ENCODE data around the gene HTRA1.

Gene HTRA1

DNA sequence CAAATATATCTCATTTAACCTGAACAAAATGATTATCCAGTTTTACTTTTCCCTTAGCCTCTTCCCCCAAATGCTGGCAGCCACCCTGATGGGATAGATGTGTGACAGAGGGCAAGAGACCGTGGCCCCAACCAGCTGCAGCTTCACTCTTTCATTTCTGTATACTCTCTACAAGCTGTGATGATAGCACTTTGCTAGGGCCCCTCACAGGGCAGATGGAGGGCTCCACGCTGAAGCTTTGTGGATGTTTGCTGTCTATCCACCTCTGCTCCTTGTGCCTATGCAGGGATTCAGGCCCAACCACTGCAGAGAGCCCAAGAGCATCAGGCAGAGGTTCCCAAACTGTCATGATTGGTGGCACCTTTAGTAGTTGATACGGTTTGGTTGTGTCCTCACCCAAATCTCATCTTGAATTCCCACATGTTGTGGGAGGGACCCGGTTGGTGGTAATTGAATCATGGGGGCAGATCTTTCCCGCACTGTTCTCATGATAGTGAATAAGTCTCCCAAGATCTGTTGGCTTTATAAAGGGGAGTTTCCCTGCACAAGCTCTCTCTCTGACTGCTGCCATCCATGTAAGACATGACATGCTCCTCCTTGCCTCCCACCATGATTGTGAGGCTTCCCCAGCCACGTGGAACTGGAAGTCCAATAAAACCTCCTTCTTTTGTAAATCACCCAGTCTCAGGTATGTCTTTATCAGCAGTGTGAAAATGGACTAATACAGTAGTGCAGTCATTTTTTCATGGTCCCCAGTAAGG is 20.1 kb downstream of the HTRA1 start:
- H3K27me3 ChIP-seq (ENCODE audit: control insufficient read depth in 5 of 5, insufficient read depth in 4 of 5, low read length in 5 of 5) = no peaks in the 10 kb centered on the region
- H3K36me3 ChIP-seq (ENCODE audit: control insufficient read depth in 5 of 5, insufficient read depth in 5 of 5, low read length in 5 of 5) = no peaks in the 10 kb centered on the region
- H3K9me3 ChIP-seq (ENCODE audit: control insufficient read depth in 5 of 5, low read length in 5 of 5) = no peaks in the 10 kb centered on the region
- no peak overlapping the region for H3K9ac ChIP-seq (ENCODE audit: low read length in 5 of 5)
- peaks cover 9 to 22% (median 20%) of the 10 kb centered on the region in 5 donors for H3K4me1 ChIP-seq (ENCODE audit: control insufficient read depth in 5 of 5, insufficient read depth in 5 of 5, low read length in 5 of 5)
- H3K4me3 ChIP-seq (ENCODE audit: low read depth in 1 of 5, low read length in 5 of 5) = peak overlapping the region in 1 of 5 donors; percentile 10
- H3K27ac ChIP-seq (ENCODE audit: low read depth, low read length) = no peak overlapping the region

DNA sequence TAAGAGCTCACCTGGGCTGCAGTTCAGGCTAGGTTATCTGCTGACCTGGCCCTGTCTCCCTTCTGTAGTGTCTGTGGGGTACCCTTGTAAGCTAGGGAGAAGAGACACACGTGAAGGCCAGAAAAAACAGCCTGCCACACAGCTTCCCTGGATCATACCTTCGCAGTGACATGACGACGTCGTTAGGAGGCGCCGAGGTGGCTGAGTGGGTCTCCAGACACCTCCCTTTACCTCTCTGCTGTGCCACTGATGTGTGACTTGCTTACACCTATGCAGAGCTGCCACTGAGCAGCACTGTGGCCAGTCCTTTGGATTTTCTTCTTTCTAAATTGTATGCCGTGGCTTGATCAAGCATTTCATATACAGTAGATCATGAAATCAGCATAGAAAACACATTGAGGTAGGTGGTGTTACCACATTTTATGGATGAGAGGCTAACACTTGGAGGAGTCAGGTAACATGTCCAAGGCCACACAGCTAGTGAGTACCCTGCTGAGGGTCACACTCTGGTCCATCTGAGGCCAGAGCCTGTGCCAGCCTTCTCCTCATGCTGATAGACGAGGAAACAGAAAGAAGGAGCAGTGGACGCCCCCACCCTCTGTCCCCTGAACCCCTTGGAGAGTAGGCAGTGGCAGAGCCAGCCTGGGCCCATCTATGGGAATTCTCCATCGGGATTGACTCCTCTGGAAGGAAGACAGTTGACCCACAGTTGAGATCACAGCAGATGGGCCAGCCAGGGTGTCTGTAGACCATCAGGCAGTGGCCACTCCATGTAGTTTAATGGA is 23.1 kb downstream of the HTRA1 start:
- Histone ChIP-seq H3K9me3 (ENCODE audit: control insufficient read depth in 5 of 5, low read length in 5 of 5) (no peaks in the 10 kb centered on the region), H3K4me3 (ENCODE audit: low read depth in 1 of 5, low read length in 5 of 5) (no peak overlapping the region), H3K9ac (ENCODE audit: low read length in 5 of 5) (no peak overlapping the region), H3K27me3 (ENCODE audit: control insufficient read depth in 5 of 5, insufficient read depth in 4 of 5, low read length in 5 of 5) (no peaks in the 10 kb centered on the region), H3K27ac (ENCODE audit: low read depth, low read length) (no peak overlapping the region), H3K36me3 (ENCODE audit: control insufficient read depth in 5 of 5, insufficient read depth in 5 of 5, low read length in 5 of 5) (peaks cover 0 to 5% (median 4%) of the 10 kb centered on the region in 5 donors), H3K4me1 (ENCODE audit: control insufficient read depth in 5 of 5, insufficient read depth in 5 of 5, low read length in 5 of 5) (peaks cover 17 to 32% (median 27%) of the 10 kb centered on the region in 5 donors)

DNA sequence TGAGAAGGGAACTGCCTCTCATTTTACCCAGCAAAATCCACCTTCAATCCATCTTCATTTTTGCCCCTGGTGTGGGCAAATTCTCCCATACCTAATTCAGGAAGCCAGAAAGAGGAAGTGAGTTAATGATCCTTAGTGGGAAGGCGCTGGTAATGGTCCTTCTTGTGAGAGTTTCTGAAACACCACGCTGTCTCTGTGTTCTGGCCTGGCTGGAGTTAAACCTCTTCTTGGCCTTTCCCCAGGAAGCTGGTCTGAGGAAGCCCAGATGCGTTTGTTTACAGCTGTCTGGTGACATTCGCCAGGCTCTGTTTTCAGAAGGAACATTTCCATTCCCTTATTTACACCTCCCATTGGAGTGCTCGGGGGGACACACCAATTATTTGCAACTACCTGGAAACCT is 24.3 kb downstream of the HTRA1 start:
- Histone ChIP-seq H3K27ac (ENCODE audit: low read depth, low read length) (no peak overlapping the region), H3K4me1 (ENCODE audit: control insufficient read depth in 5 of 5, insufficient read depth in 5 of 5, low read length in 5 of 5) (peaks cover 17 to 32% (median 27%) of the 10 kb centered on the region in 5 donors), H3K27me3 (ENCODE audit: control insufficient read depth in 5 of 5, insufficient read depth in 4 of 5, low read length in 5 of 5) (no peaks in the 10 kb centered on the region), H3K9ac (ENCODE audit: low read length in 5 of 5) (peak overlapping the region in 2 of 5 donors; percentile 33 to 62), H3K36me3 (ENCODE audit: control insufficient read depth in 5 of 5, insufficient read depth in 5 of 5, low read length in 5 of 5) (peaks cover 3 to 16% (median 11%) of the 10 kb centered on the region in 5 donors), H3K4me3 (ENCODE audit: low read depth in 1 of 5, low read length in 5 of 5) (peak overlapping the region in 2 of 5 donors; percentile 2 to 26), H3K9me3 (ENCODE audit: control insufficient read depth in 5 of 5, low read length in 5 of 5) (no peaks in the 10 kb centered on the region)

DNA sequence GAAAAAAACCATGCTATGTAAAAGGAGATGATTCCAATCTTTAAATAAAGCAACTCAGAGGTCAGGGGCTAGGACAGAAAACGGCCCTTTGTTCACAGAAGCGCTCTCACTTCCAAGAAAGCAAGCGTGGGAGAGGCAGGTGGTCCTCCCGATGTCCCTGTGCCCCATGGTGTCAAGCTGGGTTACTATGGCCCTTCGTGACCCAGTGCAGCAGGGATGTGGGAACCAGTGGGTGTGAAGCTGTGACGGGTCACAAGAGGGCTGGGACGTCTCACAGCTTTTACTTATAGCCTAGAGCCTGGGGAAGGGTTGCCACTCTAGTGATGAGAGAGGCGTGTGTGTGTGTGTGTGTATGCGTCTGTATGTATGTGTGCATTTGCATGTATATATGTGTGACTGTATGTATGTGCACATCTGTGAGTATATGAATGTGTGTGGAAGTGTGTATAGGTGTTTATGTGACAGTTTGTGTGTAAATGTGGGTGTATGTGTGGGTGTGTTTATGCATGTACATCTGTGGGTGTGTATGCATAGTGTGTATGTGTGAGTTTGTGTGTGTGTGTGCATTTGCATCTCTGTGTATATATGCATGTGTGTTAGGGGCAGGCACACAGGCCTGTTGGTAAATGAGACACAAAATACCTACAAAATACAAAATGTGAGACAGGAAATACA is 25.2 kb downstream of the HTRA1 start:
- no peaks in the 10 kb centered on the region for H3K27me3 ChIP-seq (ENCODE audit: control insufficient read depth in 5 of 5, insufficient read depth in 4 of 5, low read length in 5 of 5)
- H3K36me3 ChIP-seq (ENCODE audit: control insufficient read depth in 5 of 5, insufficient read depth in 5 of 5, low read length in 5 of 5) = peaks cover 3 to 24% (median 15%) of the 10 kb centered on the region in 5 donors
- peak overlapping the region in 1 of 5 donors; percentile 7 for H3K9ac ChIP-seq (ENCODE audit: low read length in 5 of 5)
- H3K4me3 ChIP-seq (ENCODE audit: low read depth in 1 of 5, low read length in 5 of 5) = no peak overlapping the region
- H3K9me3 ChIP-seq (ENCODE audit: control insufficient read depth in 5 of 5, low read length in 5 of 5) = no peaks in the 10 kb centered on the region
- H3K4me1 ChIP-seq (ENCODE audit: control insufficient read depth in 5 of 5, insufficient read depth in 5 of 5, low read length in 5 of 5) = peaks cover 17 to 29% (median 25%) of the 10 kb centered on the region in 5 donors
- no peak overlapping the region for H3K27ac ChIP-seq (ENCODE audit: low read depth, low read length)

DNA sequence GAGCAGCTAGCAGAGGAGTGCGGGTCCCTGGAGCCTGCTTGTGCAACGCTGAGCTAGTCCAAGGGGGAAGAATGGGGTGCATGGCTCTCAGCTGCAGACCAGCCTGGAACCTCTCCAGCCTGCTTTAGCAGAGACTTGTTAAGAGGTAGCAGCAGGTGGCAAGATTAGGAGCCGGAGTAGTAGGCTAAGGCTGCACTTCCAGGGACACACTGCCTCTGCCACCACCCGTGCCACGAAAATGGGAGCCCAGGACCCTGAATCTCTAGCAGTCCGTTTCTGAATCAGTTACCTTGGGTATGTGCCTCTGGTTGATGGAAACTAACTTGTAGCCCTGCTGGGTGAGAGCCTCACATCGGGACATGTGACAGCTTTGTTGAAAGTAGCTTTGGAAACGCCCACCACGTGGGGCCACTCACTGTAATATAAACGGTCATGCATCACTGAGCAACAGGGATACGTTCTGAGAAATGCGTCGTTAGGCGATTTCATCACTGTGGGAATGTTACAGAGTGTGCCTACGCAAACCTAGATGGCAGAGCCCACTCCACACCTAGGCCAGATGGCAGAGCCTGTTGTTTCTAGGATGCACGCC is 25.9 kb downstream of the HTRA1 start:
- peaks cover 17 to 29% (median 26%) of the 10 kb centered on the region in 5 donors for H3K4me1 ChIP-seq (ENCODE audit: control insufficient read depth in 5 of 5, insufficient read depth in 5 of 5, low read length in 5 of 5)
- H3K36me3 ChIP-seq (ENCODE audit: control insufficient read depth in 5 of 5, insufficient read depth in 5 of 5, low read length in 5 of 5) = peaks cover 3 to 25% (median 15%) of the 10 kb centered on the region in 5 donors
- H3K4me3 ChIP-seq (ENCODE audit: low read depth in 1 of 5, low read length in 5 of 5) = no peak overlapping the region
- no peaks in the 10 kb centered on the region for H3K9me3 ChIP-seq (ENCODE audit: control insufficient read depth in 5 of 5, low read length in 5 of 5)
- peak overlapping the region in 1 of 5 donors; percentile 7 for H3K9ac ChIP-seq (ENCODE audit: low read length in 5 of 5)
- no peak overlapping the region for H3K27ac ChIP-seq (ENCODE audit: low read depth, low read length)
- H3K27me3 ChIP-seq (ENCODE audit: control insufficient read depth in 5 of 5, insufficient read depth in 4 of 5, low read length in 5 of 5) = no peaks in the 10 kb centered on the region

DNA sequence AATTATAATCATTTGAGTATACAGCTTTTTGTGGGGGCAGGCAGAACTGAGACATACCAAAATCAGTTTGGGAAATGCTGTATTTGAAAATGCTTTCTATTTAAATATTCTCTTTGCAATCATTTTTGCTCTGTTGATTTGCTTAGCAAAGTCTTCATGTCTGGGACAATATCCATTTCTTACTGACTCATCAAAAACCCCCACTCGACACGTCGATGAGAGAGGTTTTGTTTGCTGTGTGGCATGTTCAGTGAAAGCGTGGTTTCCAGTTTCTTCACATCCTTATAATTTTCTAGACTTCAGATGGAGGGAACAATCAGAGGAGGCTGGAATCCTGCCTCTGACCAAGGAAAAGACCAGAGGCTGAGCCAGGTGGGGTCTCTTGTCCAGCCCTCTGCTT is 28.9 kb downstream of the HTRA1 start:
- H3K36me3 ChIP-seq (ENCODE audit: control insufficient read depth in 5 of 5, insufficient read depth in 5 of 5, low read length in 5 of 5) = peaks cover 3 to 30% (median 17%) of the 10 kb centered on the region in 5 donors
- H3K27ac ChIP-seq (ENCODE audit: low read depth, low read length) = no peak overlapping the region
- no peaks in the 10 kb centered on the region for H3K9me3 ChIP-seq (ENCODE audit: control insufficient read depth in 5 of 5, low read length in 5 of 5)
- no peak overlapping the region for H3K4me3 ChIP-seq (ENCODE audit: low read depth in 1 of 5, low read length in 5 of 5)
- peaks cover 27 to 56% (median 52%) of the 10 kb centered on the region in 5 donors for H3K4me1 ChIP-seq (ENCODE audit: control insufficient read depth in 5 of 5, insufficient read depth in 5 of 5, low read length in 5 of 5)
- no peaks in the 10 kb centered on the region for H3K27me3 ChIP-seq (ENCODE audit: control insufficient read depth in 5 of 5, insufficient read depth in 4 of 5, low read length in 5 of 5)
- no peak overlapping the region for H3K9ac ChIP-seq (ENCODE audit: low read length in 5 of 5)

DNA sequence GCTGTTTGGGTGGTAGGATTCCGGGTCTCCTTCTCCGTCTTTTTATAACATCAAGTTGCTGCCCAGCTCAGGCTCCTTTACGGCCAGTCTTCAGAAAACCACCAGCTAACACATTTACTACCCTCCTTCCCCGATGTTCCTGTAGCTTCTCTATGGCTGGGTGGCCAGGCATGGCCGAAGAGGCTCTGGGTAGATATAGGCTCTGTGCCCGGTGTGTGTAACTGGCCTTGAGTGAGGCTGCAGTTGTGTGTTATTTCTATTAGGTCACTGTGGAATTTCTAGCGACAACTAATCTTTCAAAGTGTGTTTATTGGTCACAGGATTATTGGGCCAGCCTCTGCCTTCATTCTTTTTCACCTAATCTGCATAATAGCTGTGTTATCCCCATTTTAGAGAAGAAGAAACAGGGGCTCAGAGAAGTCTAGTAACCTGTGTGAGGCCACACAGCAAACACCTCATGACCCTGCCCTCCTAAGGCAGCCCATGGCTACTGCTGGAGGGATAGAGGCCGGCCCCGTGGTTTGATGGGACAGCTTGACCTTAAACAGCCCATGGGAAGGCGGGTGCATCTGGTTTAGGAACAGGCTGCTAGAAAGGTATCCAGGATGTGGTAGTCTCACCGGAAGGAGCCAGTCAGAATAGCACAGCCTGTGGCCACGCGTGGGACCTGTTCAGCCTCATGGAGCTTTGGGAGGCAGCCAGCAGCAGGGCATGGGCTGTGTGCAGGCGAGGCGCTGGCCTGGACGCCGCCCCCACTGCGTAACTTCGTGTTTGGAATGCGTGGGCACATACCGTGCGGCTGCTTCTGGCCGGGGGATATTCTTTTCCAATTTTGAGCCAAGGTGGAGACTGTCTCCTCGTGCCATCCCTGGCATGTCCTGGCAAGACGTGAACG is 29.7 kb downstream of the HTRA1 start:
- Histone ChIP-seq H3K4me3 (ENCODE audit: low read depth in 1 of 5, low read length in 5 of 5) (no peak overlapping the region), H3K9me3 (ENCODE audit: control insufficient read depth in 5 of 5, low read length in 5 of 5) (no peaks in the 10 kb centered on the region), H3K27ac (ENCODE audit: low read depth, low read length) (no peak overlapping the region), H3K4me1 (ENCODE audit: control insufficient read depth in 5 of 5, insufficient read depth in 5 of 5, low read length in 5 of 5) (peaks cover 23 to 56% (median 52%) of the 10 kb centered on the region in 5 donors), H3K36me3 (ENCODE audit: control insufficient read depth in 5 of 5, insufficient read depth in 5 of 5, low read length in 5 of 5) (peaks cover 3 to 30% (median 17%) of the 10 kb centered on the region in 5 donors), H3K9ac (ENCODE audit: low read length in 5 of 5) (no peak overlapping the region), H3K27me3 (ENCODE audit: control insufficient read depth in 5 of 5, insufficient read depth in 4 of 5, low read length in 5 of 5) (no peaks in the 10 kb centered on the region)

DNA sequence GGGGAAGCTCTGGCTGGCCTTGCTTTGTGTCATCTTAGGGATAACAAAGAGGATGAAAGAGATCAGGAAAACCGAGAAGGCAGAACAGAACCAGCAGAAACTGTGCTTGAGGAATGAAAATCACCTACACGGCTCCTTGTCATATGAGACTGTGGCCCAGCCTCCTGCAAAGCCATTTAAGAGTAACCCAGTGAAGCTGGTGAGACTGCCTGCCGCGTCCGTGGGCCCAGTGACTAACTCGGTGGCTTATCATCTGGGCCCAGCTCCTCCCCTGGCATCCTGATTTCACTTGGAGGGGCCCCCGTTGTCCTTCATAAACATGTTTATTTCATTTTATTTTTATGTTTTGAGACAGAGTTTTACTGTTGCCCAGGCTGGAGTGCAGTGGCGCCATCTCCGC is 30.7 kb downstream of the HTRA1 start:
- H3K4me3 ChIP-seq (ENCODE audit: low read depth in 1 of 5, low read length in 5 of 5) = no peak overlapping the region
- H3K27me3 ChIP-seq (ENCODE audit: control insufficient read depth in 5 of 5, insufficient read depth in 4 of 5, low read length in 5 of 5) = no peaks in the 10 kb centered on the region
- peaks cover 18 to 46% (median 45%) of the 10 kb centered on the region in 5 donors for H3K4me1 ChIP-seq (ENCODE audit: control insufficient read depth in 5 of 5, insufficient read depth in 5 of 5, low read length in 5 of 5)
- H3K27ac ChIP-seq (ENCODE audit: low read depth, low read length) = no peak overlapping the region
- H3K36me3 ChIP-seq (ENCODE audit: control insufficient read depth in 5 of 5, insufficient read depth in 5 of 5, low read length in 5 of 5) = peaks cover 3 to 30% (median 17%) of the 10 kb centered on the region in 5 donors
- H3K9ac ChIP-seq (ENCODE audit: low read length in 5 of 5) = no peak overlapping the region
- no peaks in the 10 kb centered on the region for H3K9me3 ChIP-seq (ENCODE audit: control insufficient read depth in 5 of 5, low read length in 5 of 5)

DNA sequence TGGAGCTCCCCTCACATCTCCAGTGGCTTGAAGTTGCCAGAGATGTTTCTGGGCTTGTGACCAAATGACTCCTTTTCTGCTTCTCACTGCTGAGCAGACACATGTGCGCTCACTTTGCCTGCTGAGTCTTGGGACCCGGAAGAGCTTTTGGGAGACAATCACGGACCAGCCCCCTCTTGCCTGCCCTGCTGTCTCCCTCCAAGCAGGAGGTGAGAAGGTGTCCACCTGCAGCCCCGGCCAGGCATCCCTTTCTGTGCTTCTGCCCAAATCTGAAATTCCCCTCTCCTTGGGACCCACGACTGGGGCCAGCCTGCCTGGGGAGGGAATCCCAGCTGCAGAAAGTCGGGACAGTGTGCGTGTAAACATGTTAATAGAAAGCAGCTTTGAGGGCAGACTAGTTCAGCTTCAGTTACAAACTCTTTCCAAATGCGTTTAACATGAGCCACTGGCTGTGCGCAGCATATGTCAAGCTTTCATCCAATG is 31.7 kb downstream of the HTRA1 start:
- H3K4me1 ChIP-seq (ENCODE audit: control insufficient read depth in 5 of 5, insufficient read depth in 5 of 5, low read length in 5 of 5) = peaks cover 13 to 51% (median 48%) of the 10 kb centered on the region in 5 donors
- H3K27ac ChIP-seq (ENCODE audit: low read depth, low read length) = peak overlapping the region; percentile 72
- peak overlapping the region in 1 of 5 donors; percentile 13 for H3K4me3 ChIP-seq (ENCODE audit: low read depth in 1 of 5, low read length in 5 of 5)
- H3K9ac ChIP-seq (ENCODE audit: low read length in 5 of 5) = no peak overlapping the region
- no peaks in the 10 kb centered on the region for H3K27me3 ChIP-seq (ENCODE audit: control insufficient read depth in 5 of 5, insufficient read depth in 4 of 5, low read length in 5 of 5)
- peaks cover 3 to 30% (median 17%) of the 10 kb centered on the region in 5 donors for H3K36me3 ChIP-seq (ENCODE audit: control insufficient read depth in 5 of 5, insufficient read depth in 5 of 5, low read length in 5 of 5)
- H3K9me3 ChIP-seq (ENCODE audit: control insufficient read depth in 5 of 5, low read length in 5 of 5) = no peaks in the 10 kb centered on the region

Measured in subcutaneous abdominal adipose tissue (tissue), 5 donors.